DMS 273 (cell line): ENCODE measurements around the gene CRABP2.
A peak's percentile ranks its signal among the peaks of the same experiment; 100 is the strongest.

Experiments used
- DNase-seq: peaks from one replicate; lab custom pipeline; 2025; ENCODE audit not compliant: unreplicated experiment; lab: John Stamatoyannopoulos, UW

Gene CRABP2

GRCh38 chr1:156709757-156710489 is 4.5 kb upstream of the CRABP2 start:
- DNase-seq = peak; percentile 93

DNA sequence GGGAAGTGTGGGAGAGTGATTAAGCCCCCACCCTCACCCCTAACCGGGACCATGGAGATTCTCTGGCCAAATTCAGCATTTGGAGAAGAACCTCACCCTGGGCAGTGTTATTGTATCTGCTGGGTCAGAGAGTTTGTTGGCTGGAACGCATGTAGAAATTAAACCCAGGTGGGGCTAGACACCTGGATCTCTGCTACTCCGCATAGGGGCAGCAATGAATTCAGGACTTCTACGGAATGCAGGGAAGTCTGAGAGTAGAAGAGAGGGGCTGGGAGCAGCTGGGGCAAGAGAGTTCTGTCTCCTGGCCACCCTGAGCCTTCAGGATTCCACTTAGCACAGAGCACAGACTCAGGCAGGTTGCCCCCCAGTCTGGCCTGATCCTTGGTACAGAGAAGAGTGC is 3.6 kb upstream of the CRABP2 start:
- no peak for DNase-seq

DNA sequence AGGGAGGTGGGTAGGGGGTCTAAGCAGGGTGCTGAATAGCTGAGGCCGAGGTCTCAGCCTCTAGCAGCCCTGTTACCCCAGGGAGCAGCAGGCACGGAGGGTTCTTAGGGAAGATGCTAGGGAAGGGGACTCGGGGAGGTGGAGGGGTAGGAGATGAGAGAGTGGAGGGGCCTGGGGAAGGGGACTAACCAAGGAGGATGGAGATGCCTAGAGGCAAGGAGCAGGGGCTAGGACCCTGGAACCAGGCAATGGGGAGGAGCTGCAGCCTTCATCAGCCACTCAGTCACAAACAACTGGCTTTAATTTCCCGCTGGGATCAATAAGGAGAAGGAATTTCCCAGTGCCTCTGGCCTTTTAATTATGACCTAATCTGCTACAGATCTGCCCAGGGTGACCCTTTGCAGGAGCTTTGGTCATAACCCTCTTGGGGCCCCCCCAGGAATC is 2.9 kb upstream of the CRABP2 start:
- DNase-seq = no peak

DNA sequence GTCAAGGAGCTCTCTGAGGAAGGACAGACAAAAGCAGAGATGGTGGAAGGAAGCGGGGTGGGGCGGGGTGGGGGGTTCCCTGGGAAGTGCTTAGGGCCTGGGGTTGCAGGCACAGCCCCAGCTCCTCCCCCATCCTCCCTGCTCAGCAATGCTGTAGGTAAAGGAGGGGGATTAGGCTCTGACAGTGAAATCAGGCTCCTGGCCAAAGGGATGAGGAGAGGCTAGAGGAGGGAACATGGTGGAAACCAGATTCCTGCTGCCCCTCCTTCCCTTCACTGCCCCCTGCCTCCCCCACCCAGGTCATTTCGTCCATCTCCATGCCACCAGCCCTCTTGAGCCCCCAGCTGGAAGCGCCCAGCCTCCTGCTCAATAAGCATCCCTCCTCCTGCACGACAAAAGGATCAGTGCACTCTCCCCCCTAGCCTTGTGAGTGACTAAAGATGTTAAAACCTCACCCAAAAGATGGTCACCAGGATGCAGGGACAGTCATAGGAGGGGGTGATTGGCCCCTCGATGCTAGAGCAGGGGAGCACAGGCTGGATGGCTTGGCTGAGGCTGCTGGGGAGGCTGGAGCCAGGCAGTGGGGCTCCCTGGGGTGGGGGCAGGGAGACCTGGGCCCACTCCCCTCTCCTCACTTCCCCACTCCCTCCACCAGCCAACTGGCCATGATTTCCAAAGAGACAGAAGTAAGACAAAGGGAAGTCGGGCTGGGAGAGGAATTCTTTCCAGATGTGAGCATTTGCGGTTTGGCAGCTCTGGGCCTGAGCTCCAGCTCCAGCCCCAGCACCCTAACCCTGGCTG is 2.2 kb upstream of the CRABP2 start:
- no peak for DNase-seq

GRCh38 chr1:156706657-156707416 is 1.5 kb upstream of the CRABP2 start:
- peak; percentile 67 for DNase-seq

DNA sequence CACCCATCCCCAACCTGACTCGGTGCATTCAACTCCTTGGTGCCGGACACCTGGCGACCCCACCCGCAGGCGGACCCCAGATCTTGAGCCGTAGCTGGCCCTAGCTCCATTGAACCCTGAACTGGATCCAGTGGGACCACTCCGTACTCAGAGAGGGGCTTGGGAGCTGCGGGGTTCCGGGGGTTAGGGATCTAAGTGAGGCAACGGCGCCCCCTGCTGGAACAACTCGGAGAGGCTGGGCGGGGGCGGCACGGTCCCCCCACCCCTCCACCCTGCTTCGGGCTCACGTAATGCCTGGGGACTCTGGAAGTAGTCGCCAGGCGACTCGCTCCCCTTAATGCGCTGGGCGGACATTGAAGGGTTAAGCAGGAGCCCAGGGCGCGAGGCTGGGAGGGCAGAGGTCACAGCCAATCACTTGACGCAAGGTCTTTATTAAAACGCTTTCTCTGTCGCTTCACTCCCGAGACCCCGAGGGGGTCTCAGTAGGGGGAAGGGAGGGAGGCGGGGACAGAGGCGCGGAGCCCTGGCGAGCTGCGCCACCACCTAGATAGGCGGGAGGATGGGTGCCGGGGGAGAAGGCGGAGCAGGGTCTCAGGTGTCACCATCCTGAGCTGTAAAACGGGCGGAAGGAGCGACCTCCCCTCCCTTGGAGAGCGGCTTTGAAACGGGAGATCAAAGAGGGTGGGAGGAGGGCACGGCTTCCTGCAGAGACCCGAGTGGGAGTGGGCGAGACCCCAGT is 704 bp upstream of the CRABP2 start:
- DNase-seq = peak; percentile 87

DNA sequence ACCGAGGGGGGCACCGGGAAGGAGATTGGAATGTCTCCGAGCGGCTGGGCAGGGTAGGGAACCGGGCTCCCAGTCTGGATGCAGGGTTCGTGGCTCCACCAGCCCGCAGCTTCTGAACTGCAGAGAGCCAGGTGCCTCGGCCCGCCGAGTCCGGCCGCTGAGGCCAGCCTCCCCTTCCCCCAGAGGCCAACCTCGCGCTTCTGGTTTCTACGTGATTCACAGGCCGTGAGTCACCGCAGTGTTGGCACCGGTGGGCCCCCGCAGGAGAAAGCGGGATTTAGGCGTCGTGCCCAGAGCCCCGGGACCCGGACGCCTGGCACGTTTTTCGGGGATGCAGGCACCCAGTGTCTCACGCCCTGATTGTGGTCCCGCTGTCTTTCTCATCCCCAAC is 458 bp downstream of the CRABP2 start:
- DNase-seq = peak; percentile 57

GRCh38 chr1:156704166-156704711 is 1.1 kb downstream of the CRABP2 start:
- DNase-seq = no peak

DNA sequence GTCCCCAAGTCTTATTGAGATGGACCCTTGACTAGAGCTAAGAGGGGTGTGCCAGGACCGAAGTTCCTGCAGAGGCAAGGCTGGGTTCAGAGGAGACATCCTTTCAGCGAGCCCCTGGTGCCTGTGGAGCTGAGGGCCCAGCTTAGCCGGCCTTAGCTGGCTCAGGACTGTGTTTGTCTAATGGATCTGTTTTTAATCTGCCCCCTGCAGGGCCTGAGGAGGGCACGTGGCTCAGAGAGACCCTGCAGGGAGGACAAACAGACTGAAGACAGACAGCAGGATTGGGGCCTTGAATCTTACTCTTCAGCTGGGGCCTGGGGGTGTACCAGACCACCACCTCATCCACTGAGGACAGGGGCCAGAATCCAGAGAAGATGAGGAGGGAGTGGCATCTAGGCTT is 1.6 kb downstream of the CRABP2 start:
- DNase-seq = peak; percentile 46

DNA sequence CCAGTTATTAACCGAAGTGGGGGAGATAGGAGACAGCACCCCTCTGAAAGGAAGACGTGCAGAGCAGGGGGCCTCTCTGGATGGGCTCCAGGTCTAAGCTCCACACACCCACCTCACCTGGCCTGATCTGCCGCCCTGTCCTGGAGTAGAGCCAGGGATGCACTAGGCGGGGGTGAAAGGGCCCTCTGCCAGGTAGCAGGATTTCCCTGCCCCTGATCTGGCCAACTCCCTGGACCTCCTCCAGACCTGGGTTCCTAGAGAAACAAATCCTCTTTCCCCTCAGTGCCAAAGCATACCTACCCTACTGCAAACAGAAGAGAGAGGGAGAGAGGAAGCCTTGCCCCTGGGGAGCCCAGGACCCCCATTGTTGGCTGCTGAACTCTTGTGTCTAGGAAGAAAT is 2.0 kb downstream of the CRABP2 start:
- no peak for DNase-seq

GRCh38 chr1:156700736-156701531 is 4.4 kb downstream of the CRABP2 start:
- no peak for DNase-seq

DNA sequence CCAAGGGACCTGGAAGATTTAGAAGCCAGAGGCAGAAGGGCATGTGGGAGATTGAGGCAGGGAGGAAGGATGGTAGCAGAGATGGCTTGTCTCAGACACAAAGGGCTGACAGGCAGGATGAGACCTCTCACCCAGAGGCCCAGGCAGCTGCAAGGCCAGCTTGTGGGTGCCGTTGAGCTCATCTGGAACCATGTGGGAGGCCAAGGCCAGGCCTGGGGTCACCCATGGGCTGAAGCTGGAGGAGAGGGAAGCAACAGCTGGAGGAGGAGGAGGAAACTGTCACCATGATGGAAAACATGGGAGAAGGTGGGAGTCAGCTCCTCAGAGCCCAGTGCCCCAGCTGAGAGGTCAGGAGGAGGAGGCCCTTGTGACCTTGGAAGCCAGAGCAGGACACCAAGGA is 6.4 kb downstream of the CRABP2 start:
- no peak for DNase-seq

- DNase-seq = no peak
Measured at GRCh38 chr1:156697481-156697880, 7.9 kb downstream of the CRABP2 start.

DNA sequence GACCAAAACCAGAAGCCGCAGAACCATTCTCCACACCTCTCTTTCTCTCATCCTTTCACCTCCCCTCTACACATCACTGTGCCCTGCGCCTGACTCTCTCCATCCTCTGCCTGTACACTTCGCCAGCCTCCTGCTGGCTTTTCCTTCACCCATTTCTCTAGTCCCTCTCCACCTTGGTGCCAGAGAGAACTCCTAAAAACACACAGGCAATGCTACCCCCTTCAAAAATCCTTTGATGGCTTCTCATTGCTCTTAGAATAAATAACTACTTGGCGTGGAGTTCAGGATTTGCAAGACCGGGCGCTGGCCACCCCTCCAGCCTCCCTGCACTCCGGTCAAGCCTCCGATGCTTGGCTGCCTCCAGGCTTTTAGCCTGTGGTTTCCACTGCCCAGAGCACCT is 8.6 kb downstream of the CRABP2 start:
- no peak for DNase-seq

DNA sequence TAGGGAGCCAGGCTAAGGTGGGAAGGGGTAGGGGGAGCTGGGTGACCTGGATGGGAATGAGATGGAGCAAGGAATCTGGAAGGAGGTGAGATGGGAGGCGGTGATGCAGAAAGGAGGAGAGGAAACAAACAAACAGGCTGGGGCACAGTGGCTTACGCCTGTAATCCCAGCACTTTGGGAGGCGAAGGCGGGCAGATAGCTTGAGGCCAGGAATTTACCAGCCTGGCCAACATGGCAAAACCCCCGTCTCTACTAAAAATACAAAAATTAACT is 10.8 kb downstream of the CRABP2 start:
- DNase-seq = no peak

- no peak for DNase-seq
Measured at GRCh38 chr1:156693848-156694689, 11.3 kb downstream of the CRABP2 start.

DNA sequence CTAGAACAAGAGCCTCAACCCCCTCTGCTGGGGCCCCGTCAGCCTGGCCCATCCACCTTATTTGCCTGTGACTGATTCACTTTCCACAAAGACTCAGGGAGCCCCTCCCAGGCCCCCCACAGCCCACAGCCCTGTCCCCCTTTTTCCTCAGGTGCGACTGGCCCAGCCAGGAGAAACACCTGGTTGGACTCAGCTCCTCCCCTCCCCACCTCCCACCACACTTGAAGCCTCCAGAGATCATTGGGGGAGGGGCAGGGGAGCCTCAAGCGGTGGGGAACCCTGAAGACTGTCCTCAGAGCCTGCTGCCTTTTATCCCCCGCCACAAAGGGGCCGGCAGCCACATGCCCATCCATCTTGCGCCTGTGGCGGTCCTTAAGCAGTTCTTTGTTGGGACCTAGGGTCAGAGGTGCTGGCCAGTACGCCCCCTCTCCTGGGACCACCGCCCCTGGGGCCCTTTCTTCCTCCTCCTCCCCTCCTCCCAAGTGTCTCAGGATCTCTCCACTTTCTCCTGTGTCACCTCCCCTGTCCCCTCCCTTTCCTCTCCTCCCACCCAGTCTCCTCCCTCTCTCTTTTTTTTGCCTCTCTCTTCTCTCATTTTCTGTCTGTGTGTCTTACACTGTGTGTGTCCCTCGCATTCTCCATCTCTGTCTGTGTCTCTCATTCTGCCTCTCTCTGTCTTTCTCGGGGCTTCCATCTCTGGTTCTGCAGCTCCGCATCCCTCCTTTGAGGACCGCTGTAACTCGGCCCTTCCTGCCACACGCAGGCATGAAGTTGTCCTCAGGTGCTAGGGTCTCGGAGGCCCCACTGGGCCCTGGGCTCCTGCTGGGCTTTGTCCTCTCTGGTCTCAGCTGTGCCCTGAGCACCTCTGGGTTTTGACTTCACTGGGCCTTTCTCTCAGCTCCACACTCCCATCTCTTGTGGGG is 12.2 kb downstream of the CRABP2 start:
- DNase-seq = peak; percentile 55

- no peak for DNase-seq
Measured at GRCh38 chr1:156692441-156692924, 12.9 kb downstream of the CRABP2 start.
